Nephron progenitor cell (in vitro differentiated cells): ENCODE data around the gene MCF2L.

Source experiments
- DNase-seq: peaks from one replicate; pipeline ENCODE4 v3.0.0; 2021
- H3K27ac Mint-ChIP-seq: 2 replicates; pipeline ENCODE4 v1.8.0; 2021; ENCODE audit warnings: mild to moderate bottlenecking, moderate library complexity, mixed read lengths
- H3K27me3 Mint-ChIP-seq: 2 replicates; pipeline ENCODE4 v1.8.0; 2021; ENCODE audit warnings: mild to moderate bottlenecking, low read depth, mixed read lengths; ENCODE audit not compliant: poor library complexity
- H3K36me3 Mint-ChIP-seq: 2 replicates; pipeline ENCODE4 v1.8.0; 2021; ENCODE audit warnings: low read depth, mixed read lengths
- H3K4me1 Mint-ChIP-seq: 2 replicates; pipeline ENCODE4 v1.8.0; 2021; ENCODE audit warnings: mixed read lengths
- H3K4me3 Mint-ChIP-seq: 2 replicates; pipeline ENCODE4 v1.8.0; 2021; ENCODE audit warnings: mild to moderate bottlenecking, moderate library complexity, mixed read lengths
- H3K9me3 Mint-ChIP-seq: 2 replicates; pipeline ENCODE4 v1.8.0; 2021; ENCODE audit warnings: mild to moderate bottlenecking, moderate library complexity, mixed read lengths
- TF ChIP-seq, protein P1 (sequence below): fragments of 200-600 bp; sonication (generic); IDR thresholded peaks from 2 replicates; pipeline ENCODE4 v1.5.0; 2021; ENCODE audit warnings: antibody characterized with exemption

MCF2L gene

DNA sequence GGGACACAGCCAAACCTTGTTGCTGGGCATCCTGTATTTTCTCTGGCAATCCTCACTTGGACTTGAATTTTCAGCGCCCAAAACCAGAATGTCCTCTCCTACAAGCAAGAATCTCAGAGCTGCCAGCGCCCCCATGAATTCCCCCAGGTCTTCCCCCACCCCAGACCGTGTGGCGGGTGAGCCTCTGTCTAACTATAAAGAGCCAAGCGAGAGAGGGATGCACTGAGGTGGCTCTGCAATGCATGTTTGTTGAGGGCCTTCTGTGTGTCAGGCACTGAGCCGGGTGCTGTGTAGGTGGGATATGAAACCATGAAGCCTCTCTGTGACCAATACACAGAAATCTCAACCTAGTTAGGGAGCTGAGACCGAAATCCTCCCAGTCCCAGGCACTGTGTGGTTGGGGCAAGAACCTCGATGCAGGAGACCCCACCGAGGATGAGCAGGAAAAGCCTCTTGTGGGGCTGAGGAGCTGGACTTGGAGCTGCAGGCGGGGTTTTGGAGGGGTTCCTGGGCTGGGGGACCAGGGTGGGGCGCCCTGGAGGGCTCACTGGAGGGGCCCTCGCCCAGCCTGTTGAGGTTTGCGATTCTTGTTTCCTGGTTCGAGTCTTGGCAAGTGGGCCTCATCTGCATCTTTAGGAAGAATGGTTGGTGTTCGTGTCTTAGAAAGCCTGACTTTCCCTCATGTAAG is 177.0 kb downstream of the MCF2L start:
- no peaks in the 10 kb centered on the region for H3K9me3 Mint-ChIP-seq

DNA sequence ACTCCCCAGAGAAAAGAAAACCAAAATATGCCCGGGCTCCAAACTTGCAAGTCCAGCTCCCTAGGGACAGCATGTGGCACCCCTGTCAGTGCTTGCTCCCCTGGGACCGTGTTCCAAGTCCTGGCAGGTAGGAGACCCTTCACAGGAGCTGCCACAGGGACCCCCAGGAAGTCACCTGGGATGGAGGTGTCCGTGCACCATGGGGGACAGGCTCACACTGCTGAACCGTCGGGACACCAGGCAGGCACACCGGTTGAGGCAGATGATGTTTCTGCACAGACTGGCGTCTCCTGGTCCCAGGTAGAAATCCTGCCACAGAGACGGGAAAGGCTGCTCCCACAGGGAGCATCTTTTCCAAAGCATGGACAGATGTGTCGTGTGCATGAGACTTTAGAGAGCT is 177.7 kb downstream of the MCF2L start:
- Mint-ChIP-seq H3K4me3 (no peak overlapping the region), H3K4me1 (peaks cover 18% of the 10 kb centered on the region), H3K27me3 (peaks cover 25% of the 10 kb centered on the region), H3K9me3 (no peaks in the 10 kb centered on the region), H3K36me3 (no peaks in the 10 kb centered on the region), H3K27ac (no peak overlapping the region)
- TF ChIP-seq, protein P1, sequence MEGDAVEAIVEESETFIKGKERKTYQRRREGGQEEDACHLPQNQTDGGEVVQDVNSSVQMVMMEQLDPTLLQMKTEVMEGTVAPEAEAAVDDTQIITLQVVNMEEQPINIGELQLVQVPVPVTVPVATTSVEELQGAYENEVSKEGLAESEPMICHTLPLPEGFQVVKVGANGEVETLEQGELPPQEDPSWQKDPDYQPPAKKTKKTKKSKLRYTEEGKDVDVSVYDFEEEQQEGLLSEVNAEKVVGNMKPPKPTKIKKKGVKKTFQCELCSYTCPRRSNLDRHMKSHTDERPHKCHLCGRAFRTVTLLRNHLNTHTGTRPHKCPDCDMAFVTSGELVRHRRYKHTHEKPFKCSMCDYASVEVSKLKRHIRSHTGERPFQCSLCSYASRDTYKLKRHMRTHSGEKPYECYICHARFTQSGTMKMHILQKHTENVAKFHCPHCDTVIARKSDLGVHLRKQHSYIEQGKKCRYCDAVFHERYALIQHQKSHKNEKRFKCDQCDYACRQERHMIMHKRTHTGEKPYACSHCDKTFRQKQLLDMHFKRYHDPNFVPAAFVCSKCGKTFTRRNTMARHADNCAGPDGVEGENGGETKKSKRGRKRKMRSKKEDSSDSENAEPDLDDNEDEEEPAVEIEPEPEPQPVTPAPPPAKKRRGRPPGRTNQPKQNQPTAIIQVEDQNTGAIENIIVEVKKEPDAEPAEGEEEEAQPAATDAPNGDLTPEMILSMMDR: no peak
- DNase-seq: no peak

More for the DNA sequence above, 177.0 kb downstream of the MCF2L start:
- Mint-ChIP-seq H3K36me3 (no peaks in the 10 kb centered on the region), H3K27me3 (peaks cover 18% of the 10 kb centered on the region), H3K4me1 (peaks cover 11% of the 10 kb centered on the region), H3K4me3 (no peak overlapping the region), H3K27ac (no peak overlapping the region)
- DNase-seq: no peak
- TF ChIP-seq, protein P1: no peak

DNA sequence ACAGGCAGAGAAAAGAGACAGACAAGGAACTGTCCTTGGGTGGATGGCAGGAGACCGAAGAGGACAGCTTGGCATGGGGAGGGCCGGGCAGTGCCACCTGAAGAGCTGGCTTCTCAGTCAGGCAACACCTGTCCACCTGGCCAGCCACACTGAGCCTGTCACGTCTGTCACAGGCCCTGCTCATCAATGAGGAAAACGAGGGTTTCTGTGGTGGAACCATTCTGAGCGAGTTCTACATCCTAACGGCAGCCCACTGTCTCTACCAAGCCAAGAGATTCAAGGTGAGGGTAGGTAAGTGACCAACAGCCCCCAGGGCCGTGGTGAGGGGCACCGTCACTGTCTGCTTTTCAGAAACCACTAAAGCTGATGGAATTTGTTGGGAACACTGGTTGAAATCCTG is 178.2 kb downstream of the MCF2L start:
- Mint-ChIP-seq H3K9me3 (no peaks in the 10 kb centered on the region), H3K4me3 (no peak overlapping the region), H3K36me3 (no peaks in the 10 kb centered on the region), H3K27me3 (peaks cover 29% of the 10 kb centered on the region), H3K27ac (no peak overlapping the region), H3K4me1 (peaks cover 22% of the 10 kb centered on the region)
- DNase-seq: no peak
- TF ChIP-seq, protein P1: no peak

DNA sequence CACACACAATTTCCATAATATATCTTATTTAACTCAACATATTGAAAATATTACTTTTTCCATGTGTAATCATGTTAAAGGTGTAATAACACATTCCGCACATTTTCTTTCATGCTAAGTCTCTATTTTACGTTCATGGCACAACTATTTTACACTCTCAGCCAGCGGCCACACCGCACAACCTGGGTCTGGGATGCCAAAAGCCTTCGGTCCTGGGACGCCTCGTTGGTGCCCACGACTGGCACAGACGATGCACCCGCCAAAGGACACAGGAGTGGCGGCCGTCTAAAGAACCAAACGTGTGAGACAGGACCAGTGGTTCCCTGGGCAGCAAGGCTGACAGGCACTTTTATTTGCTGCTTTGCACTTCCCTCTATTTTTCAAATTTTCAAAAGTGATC is 179.4 kb downstream of the MCF2L start:
- TF ChIP-seq, protein P1: no peak
- H3K4me3 Mint-ChIP-seq: no peak overlapping the region
- no peaks in the 10 kb centered on the region for H3K9me3 Mint-ChIP-seq

DNA sequence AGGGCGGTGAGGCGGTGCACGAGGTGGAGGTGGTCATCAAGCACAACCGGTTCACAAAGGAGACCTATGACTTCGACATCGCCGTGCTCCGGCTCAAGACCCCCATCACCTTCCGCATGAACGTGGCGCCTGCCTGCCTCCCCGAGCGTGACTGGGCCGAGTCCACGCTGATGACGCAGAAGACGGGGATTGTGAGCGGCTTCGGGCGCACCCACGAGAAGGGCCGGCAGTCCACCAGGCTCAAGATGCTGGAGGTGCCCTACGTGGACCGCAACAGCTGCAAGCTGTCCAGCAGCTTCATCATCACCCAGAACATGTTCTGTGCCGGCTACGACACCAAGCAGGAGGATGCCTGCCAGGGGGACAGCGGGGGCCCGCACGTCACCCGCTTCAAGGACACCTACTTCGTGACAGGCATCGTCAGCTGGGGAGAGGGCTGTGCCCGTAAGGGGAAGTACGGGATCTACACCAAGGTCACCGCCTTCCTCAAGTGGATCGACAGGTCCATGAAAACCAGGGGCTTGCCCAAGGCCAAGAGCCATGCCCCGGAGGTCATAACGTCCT is 180.0 kb downstream of the MCF2L start:
- Mint-ChIP-seq H3K9me3 (no peaks in the 10 kb centered on the region), H3K4me3 (no peak overlapping the region)

More for the DNA sequence above, 179.4 kb downstream of the MCF2L start:
- no peak for DNase-seq
- Mint-ChIP-seq H3K27me3 (peaks cover 39% of the 10 kb centered on the region), H3K4me1 (peaks cover 29% of the 10 kb centered on the region), H3K36me3 (no peaks in the 10 kb centered on the region), H3K27ac (no peak overlapping the region)

More for the DNA sequence above, 180.0 kb downstream of the MCF2L start:
- H3K27ac Mint-ChIP-seq: no peak overlapping the region
- peaks cover 44% of the 10 kb centered on the region for H3K27me3 Mint-ChIP-seq
- no peak for DNase-seq
- TF ChIP-seq, protein P1: no peak
- H3K36me3 Mint-ChIP-seq: no peaks in the 10 kb centered on the region
- H3K4me1 Mint-ChIP-seq: peaks cover 29% of the 10 kb centered on the region
